Measurements from ENCODE around the gene HOXC10. TPM values are rescaled to one million over a fixed set of nuclear protein-coding genes. Genes with fewer than 3 reads are reported as not detected.
A peak's percentile ranks its signal among the peaks of the same experiment; 100 is the strongest.

HOXC10 gene
- total RNA-seq, 2 donors from 2014 or later, result not detected

- Mint-ChIP-seq H3K36me3 (ENCODE audit: low read depth) (no peaks in the 10 kb centered on the region), H3K4me3 (no peak overlapping the region), H3K9me3 (peaks cover 3% of the 10 kb centered on the region), H3K27me3 (ENCODE audit: insufficient read depth) (peaks cover 99% of the 10 kb centered on the region), H3K27ac (no peak overlapping the region), H3K4me1 (peaks cover 6% of the 10 kb centered on the region)
- Histone ChIP-seq H3K4me1 (ENCODE audit: control insufficient read depth, insufficient read depth, low read length) (no peaks in the 10 kb centered on the region), H3K27me3 (ENCODE audit: control insufficient read depth, insufficient read depth, low read length, poor library complexity, severe bottlenecking) (peaks cover 100% of the 10 kb centered on the region), H3K27ac (ENCODE audit: low read depth, low read length) (no peak overlapping the region), H3K9me3 (ENCODE audit: control insufficient read depth, low read length) (no peaks in the 10 kb centered on the region), H3K4me3 (ENCODE audit: low read length) (no peak overlapping the region), H3K9ac (ENCODE audit: extremely low read depth, low read length, poor library complexity, severe bottlenecking) (no peak overlapping the region), H3K36me3 (ENCODE audit: control insufficient read depth, insufficient read depth, low read length) (no peaks in the 10 kb centered on the region)
- WGBS, 2 experiments (ENCODE audit: insufficient coverage in 1 of 2, insufficient read length in 1 of 2), result 21 to 31% methylated on average over 12 to 22 of the region's 23 CpGs
- TF ChIP-seq CTCF (conservative IDR thresholded peaks at IDR 0.05), result no peak
- no peak for DNase-seq
Observed at GRCh38 chr12:54015018-54015931, 30.3 kb downstream of the HOXC10 start.

GRCh38 chr12:54016051-54016450, 31.1 kb downstream of the HOXC10 start:
- Mint-ChIP-seq H3K27me3 (ENCODE audit: insufficient read depth) (peaks cover 99% of the 10 kb centered on the region), H3K4me3 (no peak overlapping the region), H3K27ac (no peak overlapping the region), H3K4me1 (peaks cover 6% of the 10 kb centered on the region), H3K9me3 (peaks cover 3% of the 10 kb centered on the region), H3K36me3 (ENCODE audit: low read depth) (no peaks in the 10 kb centered on the region)
- H3K27ac ChIP-seq (ENCODE audit: low read depth, low read length), result no peak overlapping the region
- no peaks in the 10 kb centered on the region for H3K9me3 ChIP-seq (ENCODE audit: control insufficient read depth, low read length)
- WGBS, 2 experiments (ENCODE audit: insufficient coverage in 1 of 2, insufficient read length in 1 of 2), result 17 to 21% methylated on average over 1 to 2 of the region's 3 CpGs
- no peak overlapping the region for H3K9ac ChIP-seq (ENCODE audit: extremely low read depth, low read length, poor library complexity, severe bottlenecking)
- no peaks in the 10 kb centered on the region for H3K4me1 ChIP-seq (ENCODE audit: control insufficient read depth, insufficient read depth, low read length)
- no peak for TF ChIP-seq CTCF (conservative IDR thresholded peaks at IDR 0.05)
- no peaks in the 10 kb centered on the region for H3K36me3 ChIP-seq (ENCODE audit: control insufficient read depth, insufficient read depth, low read length)
- no peak overlapping the region for H3K4me3 ChIP-seq (ENCODE audit: low read length)
- peaks cover 100% of the 10 kb centered on the region for H3K27me3 ChIP-seq (ENCODE audit: control insufficient read depth, insufficient read depth, low read length, poor library complexity, severe bottlenecking)
- DNase-seq, result no peak

GRCh38 chr12:54016478-54016964, 31.6 kb downstream of the HOXC10 start:
- 7 to 8% methylated on average over 15 to 21 of the region's 25 CpGs for WGBS, 2 experiments (ENCODE audit: insufficient coverage in 1 of 2, insufficient read length in 1 of 2)
- H3K4me1 Mint-ChIP-seq, result peaks cover 10% of the 10 kb centered on the region
- TF ChIP-seq CTCF (conservative IDR thresholded peaks at IDR 0.05), result no peak
- H3K27ac ChIP-seq (ENCODE audit: low read depth, low read length), result no peak overlapping the region
- H3K9me3 Mint-ChIP-seq, result peaks cover 3% of the 10 kb centered on the region
- H3K4me3 Mint-ChIP-seq, result no peak overlapping the region
- peaks cover 100% of the 10 kb centered on the region for H3K27me3 ChIP-seq (ENCODE audit: control insufficient read depth, insufficient read depth, low read length, poor library complexity, severe bottlenecking)
- H3K9ac ChIP-seq (ENCODE audit: extremely low read depth, low read length, poor library complexity, severe bottlenecking), result no peak overlapping the region
- no peak overlapping the region for H3K27ac Mint-ChIP-seq
- peak; percentile 68 for DNase-seq
- H3K4me3 ChIP-seq (ENCODE audit: low read length), result no peak overlapping the region
- H3K27me3 Mint-ChIP-seq (ENCODE audit: insufficient read depth), result peaks cover 99% of the 10 kb centered on the region
- no peaks in the 10 kb centered on the region for H3K4me1 ChIP-seq (ENCODE audit: control insufficient read depth, insufficient read depth, low read length)
- no peaks in the 10 kb centered on the region for H3K36me3 Mint-ChIP-seq (ENCODE audit: low read depth)
- no peaks in the 10 kb centered on the region for H3K9me3 ChIP-seq (ENCODE audit: control insufficient read depth, low read length)
- H3K36me3 ChIP-seq (ENCODE audit: control insufficient read depth, insufficient read depth, low read length), result no peaks in the 10 kb centered on the region
